ENCODE data around the gene SPTBN4.
A peak's percentile ranks its signal among the peaks of the same experiment; 100 is the strongest.
"Not testable (repeated sequence)": the region's sequence is repeated elsewhere in the genome, so short reads cannot be mapped to it uniquely, and the experiment has no call there.

Gene SPTBN4

GRCh38 chr19:40589591-40590429 is 123.0 kb downstream of the SPTBN4 start:
- Histone ChIP-seq H3K4me1 (ENCODE audit: insufficient read depth, low read length) (peaks cover 3% of the 10 kb centered on the region; the same call in 1 of the 2 replicates), H3K36me3 (ENCODE audit: insufficient read depth, low read depth, low read length) (peaks cover 16% of the 10 kb centered on the region), H3K27ac (ENCODE audit: low read length) (no peak overlapping the region), H3K9me3 (ENCODE audit: insufficient read depth, low read depth, low read length) (no peaks in the 10 kb centered on the region), H3K4me3 (ENCODE audit: low read length) (no peak overlapping the region), H3K9ac (ENCODE audit: low read depth, low read length) (no peak overlapping the region), H3K27me3 (ENCODE audit: insufficient read depth, low read length) (no peaks in the 10 kb centered on the region)

DNA sequence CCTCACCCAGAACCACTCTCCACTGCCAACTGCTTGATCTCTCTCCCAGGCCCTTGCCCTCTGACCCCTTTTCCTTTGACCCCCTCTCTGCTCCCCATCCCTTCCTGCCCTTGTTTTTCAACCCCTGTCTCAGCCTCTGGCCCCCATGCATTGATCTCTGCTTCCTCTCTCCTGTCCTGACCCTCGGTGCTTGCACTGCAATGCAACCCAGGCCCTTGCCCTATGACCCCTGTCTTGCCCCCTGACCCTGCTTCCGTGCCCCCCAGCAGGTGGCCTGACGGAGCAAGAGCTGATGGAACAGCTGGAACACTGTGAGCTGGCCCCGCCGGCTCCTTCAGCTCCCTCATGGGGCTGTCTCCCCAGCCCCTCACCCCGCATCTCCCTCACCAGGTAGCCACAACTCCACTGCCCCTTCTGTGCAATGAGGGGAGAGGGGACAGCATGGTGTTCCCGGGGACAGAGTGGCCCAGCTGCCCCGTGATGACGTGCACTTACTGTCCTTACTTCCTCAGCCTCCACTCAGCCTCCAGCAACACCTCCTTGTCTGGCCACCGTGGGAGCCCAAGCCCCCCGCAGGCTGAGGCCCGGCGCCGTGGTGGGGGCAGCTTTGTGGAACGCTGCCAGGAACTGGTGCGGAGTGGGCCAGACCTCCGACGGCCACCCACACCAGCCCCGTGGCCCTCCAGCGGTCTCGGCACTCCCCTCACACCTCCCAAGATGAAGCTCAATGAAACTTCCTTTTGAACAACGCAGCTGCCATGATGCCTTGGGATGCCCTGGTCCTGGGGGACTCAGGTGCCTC is 123.9 kb downstream of the SPTBN4 start:
- Histone ChIP-seq H3K9ac (ENCODE audit: low read depth, low read length) (no peak overlapping the region), H3K4me1 (ENCODE audit: insufficient read depth, low read length) (peaks cover 3% of the 10 kb centered on the region; the same call in 1 of the 2 replicates), H3K27me3 (ENCODE audit: insufficient read depth, low read length) (peaks cover 8% of the 10 kb centered on the region; the same call in 1 of the 2 replicates), H3K9me3 (ENCODE audit: insufficient read depth, low read depth, low read length) (no peaks in the 10 kb centered on the region), H3K27ac (ENCODE audit: low read length) (no peak overlapping the region), H3K36me3 (ENCODE audit: insufficient read depth, low read depth, low read length) (peaks cover 16% of the 10 kb centered on the region), H3K4me3 (ENCODE audit: low read length) (no peak overlapping the region)

DNA sequence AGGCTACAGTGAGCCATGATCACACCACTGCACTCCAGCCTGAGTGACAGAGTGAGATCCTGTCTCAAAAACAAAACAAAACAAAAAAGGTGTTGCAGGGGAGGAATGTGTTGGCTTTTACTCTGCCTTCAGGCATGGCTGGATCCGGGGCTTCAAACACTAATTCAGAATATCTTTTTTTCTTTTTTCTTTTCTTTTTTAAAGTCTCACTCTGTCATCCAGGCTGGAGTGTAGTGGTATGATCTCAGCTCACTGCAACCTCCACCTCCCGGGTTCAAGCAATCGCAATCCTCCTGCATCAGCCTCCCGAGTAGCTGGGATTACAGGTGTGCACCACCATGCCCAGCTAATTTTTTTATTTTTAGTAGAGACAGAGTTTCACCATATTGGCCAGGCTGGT is 124.9 kb downstream of the SPTBN4 start:
- peaks cover 12% of the 10 kb centered on the region for H3K36me3 ChIP-seq (ENCODE audit: insufficient read depth, low read depth, low read length)
- not testable (repeated sequence) for H3K9me3 ChIP-seq (ENCODE audit: insufficient read depth, low read depth, low read length); H3K27ac ChIP-seq (ENCODE audit: low read length); H3K4me1 ChIP-seq (ENCODE audit: insufficient read depth, low read length); H3K4me3 ChIP-seq (ENCODE audit: low read length); H3K9ac ChIP-seq (ENCODE audit: low read depth, low read length)
- peaks cover 16% of the 10 kb centered on the region for H3K27me3 ChIP-seq (ENCODE audit: insufficient read depth, low read length)

DNA sequence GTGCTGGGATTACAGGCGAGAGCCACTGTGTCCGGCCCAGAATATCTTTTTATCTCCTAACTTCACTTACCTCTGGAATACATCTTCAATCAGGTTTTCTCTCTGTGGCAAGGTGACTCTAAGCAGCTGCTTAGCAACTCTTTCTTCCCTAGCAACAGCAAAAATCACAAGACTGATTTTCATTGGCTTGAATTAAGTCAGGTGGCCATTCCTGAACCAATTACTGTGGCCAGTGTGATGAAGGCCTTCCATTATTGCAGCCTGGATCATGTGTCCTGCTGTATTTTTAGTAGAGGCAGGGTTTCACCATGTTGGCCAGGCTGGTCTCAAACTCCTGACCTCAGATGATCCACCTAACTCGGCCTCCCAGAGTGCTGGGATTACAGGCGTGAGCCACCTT is 125.4 kb downstream of the SPTBN4 start:
- peaks cover 20% of the 10 kb centered on the region for H3K27me3 ChIP-seq (ENCODE audit: insufficient read depth, low read length)
- no peak overlapping the region for H3K9ac ChIP-seq (ENCODE audit: low read depth, low read length)
- H3K36me3 ChIP-seq (ENCODE audit: insufficient read depth, low read depth, low read length): peaks cover 8% of the 10 kb centered on the region
- H3K4me3 ChIP-seq (ENCODE audit: low read length): no peak overlapping the region
- no peaks in the 10 kb centered on the region for H3K9me3 ChIP-seq (ENCODE audit: insufficient read depth, low read depth, low read length)
- H3K27ac ChIP-seq (ENCODE audit: low read length): no peak overlapping the region
- peaks cover 3% of the 10 kb centered on the region; the same call in 1 of the 2 replicates for H3K4me1 ChIP-seq (ENCODE audit: insufficient read depth, low read length)

- peaks cover 8% of the 10 kb centered on the region; the same call in 1 of the 2 replicates for H3K4me1 ChIP-seq (ENCODE audit: insufficient read depth, low read length)
- no peak overlapping the region for H3K9ac ChIP-seq (ENCODE audit: low read depth, low read length)
- H3K9me3 ChIP-seq (ENCODE audit: insufficient read depth, low read depth, low read length): no peaks in the 10 kb centered on the region
- H3K27me3 ChIP-seq (ENCODE audit: insufficient read depth, low read length): peaks cover 39% of the 10 kb centered on the region
- H3K36me3 ChIP-seq (ENCODE audit: insufficient read depth, low read depth, low read length): no peaks in the 10 kb centered on the region; the same call in 1 of the 2 replicates
- H3K4me3 ChIP-seq (ENCODE audit: low read length): peak overlapping the region; percentile 4; the same call in 1 of the 2 replicates
- H3K27ac ChIP-seq (ENCODE audit: low read length): no peak overlapping the region
Observed at GRCh38 chr19:40594255-40594654, 127.5 kb downstream of the SPTBN4 start.

GRCh38 chr19:40594657-40595091 is 127.9 kb downstream of the SPTBN4 start:
- Histone ChIP-seq H3K4me1 (ENCODE audit: insufficient read depth, low read length) (peaks cover 10% of the 10 kb centered on the region; the same call in 1 of the 2 replicates), H3K27ac (ENCODE audit: low read length) (no peak overlapping the region), H3K4me3 (ENCODE audit: low read length) (peak overlapping the region; percentile 4; the same call in 1 of the 2 replicates)

DNA sequence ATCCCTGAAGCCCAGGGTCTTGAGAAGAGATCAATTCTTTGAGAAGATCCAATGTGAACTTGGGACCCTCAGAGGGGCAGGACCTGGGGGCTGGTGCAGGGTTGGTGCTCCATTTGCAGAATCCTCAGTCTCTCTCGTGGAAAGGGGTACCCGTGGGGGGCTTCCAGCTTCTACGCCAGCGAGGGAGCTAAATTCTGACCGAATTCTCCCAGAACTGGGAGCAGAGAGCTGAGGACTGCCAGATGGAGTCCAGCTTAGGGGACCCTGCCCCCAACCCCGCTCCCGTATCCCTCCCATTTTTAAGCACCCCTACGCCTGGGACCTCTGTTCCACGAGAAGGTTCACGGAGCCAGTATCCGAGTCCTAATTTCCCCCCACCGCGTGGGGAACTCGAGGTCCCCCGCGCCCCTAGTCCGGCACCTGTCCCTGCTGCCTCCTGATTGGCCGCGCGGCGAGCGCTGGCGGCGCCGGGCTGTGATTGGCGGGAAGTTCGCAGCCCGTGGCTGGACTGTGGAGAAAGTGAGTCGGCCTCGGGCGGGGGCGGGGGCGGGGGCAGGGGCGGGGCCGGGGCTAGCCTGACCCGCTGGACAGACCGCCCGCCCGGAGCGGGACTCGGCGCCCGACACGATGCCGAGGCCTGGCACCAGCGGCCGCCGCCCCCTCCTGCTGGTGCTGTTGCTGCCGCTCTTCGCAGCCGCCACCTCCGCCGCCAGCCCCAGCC is 130.0 kb downstream of the SPTBN4 start:
- Histone ChIP-seq H3K9ac (ENCODE audit: low read depth, low read length) (no peak overlapping the region), H3K27ac (ENCODE audit: low read length) (no peak overlapping the region), H3K4me3 (ENCODE audit: low read length) (peak overlapping the region; percentile 63; the same call in 1 of the 2 replicates)

More at GRCh38 chr19:40594657-40595091, 127.9 kb downstream of the SPTBN4 start:
- Histone ChIP-seq H3K9me3 (ENCODE audit: insufficient read depth, low read depth, low read length) (no peaks in the 10 kb centered on the region), H3K27me3 (ENCODE audit: insufficient read depth, low read length) (peaks cover 44% of the 10 kb centered on the region), H3K9ac (ENCODE audit: low read depth, low read length) (no peak overlapping the region), H3K36me3 (ENCODE audit: insufficient read depth, low read depth, low read length) (no peaks in the 10 kb centered on the region; the same call in 1 of the 2 replicates)

GRCh38 chr19:40597329-40597838 is 130.6 kb downstream of the SPTBN4 start:
- H3K9me3 ChIP-seq (ENCODE audit: insufficient read depth, low read depth, low read length): no peaks in the 10 kb centered on the region
- no peaks in the 10 kb centered on the region for H3K36me3 ChIP-seq (ENCODE audit: insufficient read depth, low read depth, low read length)
- no peak overlapping the region for H3K9ac ChIP-seq (ENCODE audit: low read depth, low read length)
- H3K27ac ChIP-seq (ENCODE audit: low read length): no peak overlapping the region
- peak overlapping the region; percentile 63 for H3K4me3 ChIP-seq (ENCODE audit: low read length)
- H3K27me3 ChIP-seq (ENCODE audit: insufficient read depth, low read length): peaks cover 70% of the 10 kb centered on the region
- peaks cover 12% of the 10 kb centered on the region; the same call in 1 of the 2 replicates for H3K4me1 ChIP-seq (ENCODE audit: insufficient read depth, low read length)

More for the DNA sequence above, 130.0 kb downstream of the SPTBN4 start:
- Histone ChIP-seq H3K9me3 (ENCODE audit: insufficient read depth, low read depth, low read length) (no peaks in the 10 kb centered on the region), H3K27me3 (ENCODE audit: insufficient read depth, low read length) (peaks cover 64% of the 10 kb centered on the region), H3K36me3 (ENCODE audit: insufficient read depth, low read depth, low read length) (no peaks in the 10 kb centered on the region), H3K4me1 (ENCODE audit: insufficient read depth, low read length) (peaks cover 12% of the 10 kb centered on the region; the same call in 1 of the 2 replicates)

DNA sequence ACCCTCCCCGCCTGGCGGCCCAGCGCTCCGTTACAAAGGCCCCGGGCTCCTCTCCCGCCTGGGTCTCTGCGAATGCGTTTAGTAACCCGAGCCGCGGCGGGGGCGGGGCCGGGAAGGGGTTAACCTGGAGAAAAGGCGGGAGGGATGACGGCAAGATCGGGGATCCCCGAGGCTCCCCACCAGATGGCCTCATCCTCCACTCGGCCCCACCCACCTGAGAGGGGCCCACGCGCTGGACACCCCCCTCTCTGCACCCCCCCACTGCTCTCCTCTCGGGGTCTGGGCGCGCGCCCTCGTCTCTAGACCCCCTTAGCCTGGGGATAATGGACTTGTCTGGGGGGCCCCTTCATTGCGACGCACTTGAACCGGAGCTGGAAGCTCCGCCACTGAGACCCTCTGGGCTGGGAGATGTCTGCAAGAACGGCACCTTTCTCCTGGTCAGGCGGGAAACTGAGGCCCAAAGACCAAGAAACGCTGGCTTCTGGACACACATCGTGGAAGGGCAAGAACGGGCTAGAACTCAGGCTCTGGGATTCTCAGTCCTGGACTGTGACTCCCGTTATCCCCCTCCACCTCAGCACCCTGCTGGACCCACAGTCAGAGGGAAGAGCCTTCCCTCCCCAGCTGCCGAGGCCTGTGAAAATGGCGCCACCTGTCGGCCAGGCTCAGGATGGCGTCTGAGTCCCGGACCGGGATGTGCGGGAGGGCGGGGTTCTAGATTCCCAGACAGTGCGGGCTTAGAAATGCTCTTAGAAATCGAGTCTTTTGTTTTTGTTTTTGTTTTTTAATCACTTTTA is 131.5 kb downstream of the SPTBN4 start:
- no peak overlapping the region for H3K27ac ChIP-seq (ENCODE audit: low read length)
- H3K27me3 ChIP-seq (ENCODE audit: insufficient read depth, low read length): peaks cover 80% of the 10 kb centered on the region
- peaks cover 22% of the 10 kb centered on the region for H3K4me1 ChIP-seq (ENCODE audit: insufficient read depth, low read length)
- no peaks in the 10 kb centered on the region for H3K9me3 ChIP-seq (ENCODE audit: insufficient read depth, low read depth, low read length)
- H3K36me3 ChIP-seq (ENCODE audit: insufficient read depth, low read depth, low read length): no peaks in the 10 kb centered on the region
- H3K9ac ChIP-seq (ENCODE audit: low read depth, low read length): peak overlapping the region; percentile 73; the same call in 1 of the 2 replicates
- peak overlapping the region; percentile 92 for H3K4me3 ChIP-seq (ENCODE audit: low read length)

- Histone ChIP-seq H3K4me1 (ENCODE audit: insufficient read depth, low read length) (peaks cover 23% of the 10 kb centered on the region), H3K4me3 (ENCODE audit: low read length) (peak overlapping the region; percentile 92; the same call in 1 of the 2 replicates), H3K9ac (ENCODE audit: low read depth, low read length) (no peak overlapping the region), H3K9me3 (ENCODE audit: insufficient read depth, low read depth, low read length) (no peaks in the 10 kb centered on the region), H3K27me3 (ENCODE audit: insufficient read depth, low read length) (peaks cover 82% of the 10 kb centered on the region), H3K27ac (ENCODE audit: low read length) (no peak overlapping the region), H3K36me3 (ENCODE audit: insufficient read depth, low read depth, low read length) (no peaks in the 10 kb centered on the region)
Observed at GRCh38 chr19:40598918-40599307, 132.1 kb downstream of the SPTBN4 start.

Data from iPS-20b (cell line).